PC-3 (cell line): ENCODE results near the gene KCNQ4. TPM values are rescaled to one million over a fixed set of nuclear protein-coding genes. Genes with fewer than 3 reads are reported as not detected.

Source experiments
- ATAC-seq: fragments of 200-7000 bp; cut with Tn5 transposase; 2 replicates; pipeline ENCODE4 v1.9.1; 2020; ENCODE audit warnings: mild to moderate bottlenecking, moderate library complexity
- BruUV-seq: library from RNA; stranded (reverse); fragments of 400-500 nt; replicated peaks from 2 replicates; lab custom pipeline; 2021; lab: Mats Ljungman, UMichigan
- CTCF ChIA-PET: fragments of 300-600 bp; sonication (Branson Sonifier 250); formaldehyde crosslinking; loops from one replicate; lab custom pipeline; 2022; ENCODE audit warnings: antibody characterized with exemption; lab: Charles Lee
- POLR2A ChIA-PET: fragments of 300-600 bp; sonication (Branson Sonifier 250); formaldehyde crosslinking; loops from one replicate; lab custom pipeline; 2022; ENCODE audit warnings: antibody characterized with exemption; ENCODE audit not compliant: unreplicated experiment; lab: Charles Lee
- DNase-seq: peaks from one replicate; pipeline ENCODE4 v3.0.0-alpha.2; 2015
- H2AFZ ChIP-seq: fragments of 300-600 bp; sonication (generic); 2 replicates; pipeline ENCODE4 v1.6.0; 2016; ENCODE audit warnings: antibody characterized with exemption, low read length
- H3F3A ChIP-seq: fragments of 300-600 bp; sonication (generic); one replicate; pipeline ENCODE4 v1.6.0; 2017; ENCODE audit warnings: antibody characterized with exemption, low read length, control low read depth, mild to moderate bottlenecking; ENCODE audit not compliant: unreplicated experiment
- H3K27ac ChIP-seq: fragments of 300-600 bp; sonication (generic); 2 replicates; pipeline ENCODE4 v1.5.1; 2016; ENCODE audit warnings: mild to moderate bottlenecking, low read length
- H3K27me3 ChIP-seq: fragments of 300-600 bp; sonication (generic); 2 replicates; pipeline ENCODE4 v1.6.1; 2016; ENCODE audit warnings: low read length, mixed read lengths
- H3K36me3 ChIP-seq: fragments of 300-600 bp; sonication (generic); 2 replicates; pipeline ENCODE4 v1.6.1; 2016; ENCODE audit warnings: low read depth, mixed run types, low read length, mixed read lengths
- H3K4me1 ChIP-seq: fragments of 300-600 bp; sonication (generic); 2 replicates; pipeline ENCODE4 v1.5.1; 2016; ENCODE audit warnings: low read length; ENCODE audit not compliant: insufficient read depth
- H3K4me2 ChIP-seq: fragments of 300-600 bp; sonication (generic); 2 replicates; pipeline ENCODE4 v1.6.0; 2016; ENCODE audit warnings: low read length
- H3K4me3 ChIP-seq: fragments of 300-600 bp; sonication (generic); 2 replicates; pipeline ENCODE4 v1.5.1; 2016; ENCODE audit warnings: mild to moderate bottlenecking, low read length, mixed read lengths
- H3K79me2 ChIP-seq: fragments of 300-600 bp; sonication (generic); 2 replicates; pipeline ENCODE4 v1.6.1; 2017; ENCODE audit warnings: low read length, mixed read lengths
- H3K9ac ChIP-seq: fragments of 300-600 bp; sonication (generic); 2 replicates; pipeline ENCODE4 v1.6.0; 2016; ENCODE audit warnings: mild to moderate bottlenecking, low read length
- H3K9me2 ChIP-seq: fragments of 300-600 bp; sonication (generic); replicated peaks from 2 replicates; pipeline ENCODE4 v1.6.1; 2016; ENCODE audit warnings: mixed run types, low read length, mixed read lengths
- H3K9me3 ChIP-seq: fragments of 300-600 bp; sonication (generic); 2 replicates; pipeline ENCODE4 v1.6.1; 2016; ENCODE audit warnings: low read length, mixed read lengths
- H4K20me1 ChIP-seq: fragments of 300-600 bp; sonication (generic); 2 replicates; pipeline ENCODE4 v1.6.1; 2016; ENCODE audit warnings: low read length, mixed read lengths
- EZH2 ChIP-seq: fragments of 300-600 bp; sonication (generic); IDR thresholded peaks from one replicate; pipeline ENCODE4 v1.6.1; 2017; ENCODE audit warnings: antibody characterized with exemption, mild to moderate bottlenecking, low read length; ENCODE audit not compliant: unreplicated experiment
- EZH2phosphoT487 ChIP-seq: fragments of 300-600 bp; sonication (generic); IDR thresholded peaks from 2 replicates; pipeline ENCODE4 v1.6.1; 2018; ENCODE audit warnings: mild to moderate bottlenecking, antibody characterized with exemption, low read length, borderline replicate concordance
- intact Hi-C: fragments of 100-400 bp; cut with micrococcal nuclease; formaldehyde crosslinking; loops from 2 replicates; pipeline ENCODE4 v1.9.0; 2023
- total RNA-seq: library from RNA; depleted of rRNA; stranded (reverse); fragments of >200 nt; gene quantifications from 2 replicates; pipeline ENCODE4 v1.2.3, GENCODE V29; 2014
- TF ChIP-seq, protein P1 (sequence below): fragments of 300-600 bp; sonication (generic); conservative IDR thresholded peaks from 2 replicates; pipeline ENCODE4 v1.5.1; 2017; ENCODE audit warnings: antibody characterized with exemption, low read depth, mild to moderate bottlenecking, low read length

Gene KCNQ4
- total RNA-seq, 1 experiment from 2014 or later = 2.5 TPM

DNA sequence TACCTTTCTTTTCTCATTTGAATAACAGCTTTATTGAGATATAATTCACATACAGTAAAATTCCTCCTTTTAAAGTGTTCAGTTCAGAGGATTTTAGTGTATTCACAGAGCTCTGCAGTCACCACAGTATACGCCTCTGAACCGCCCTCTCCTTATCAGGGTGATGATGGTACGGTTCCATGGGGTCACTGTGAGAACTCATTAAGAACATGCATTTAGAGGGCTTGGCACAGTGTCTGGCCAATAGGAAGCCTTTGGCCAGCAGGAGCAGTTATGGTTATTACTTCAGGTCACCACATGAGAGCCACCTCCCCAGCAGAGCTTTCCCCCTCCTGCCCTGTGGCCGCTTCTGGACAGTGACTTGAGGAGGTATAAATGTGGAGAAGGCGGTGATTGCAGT lies 27.3 kb downstream of the KCNQ4 start:
- intact Hi-C loops = no loop called here
- Histone ChIP-seq H3K4me2 (no peak overlapping the region), H2AFZ (no peak overlapping the region), H3K36me3 (no peaks in the 10 kb centered on the region), H3K27me3 (no peaks in the 10 kb centered on the region), H3K4me1 (no peaks in the 10 kb centered on the region), H3F3A (no peaks in the 10 kb centered on the region), H3K27ac (no peak overlapping the region), H3K79me2 (no peaks in the 10 kb centered on the region), H3K9me3 (no peaks in the 10 kb centered on the region), H3K9me2 (no peaks in the 10 kb centered on the region), H3K9ac (no peak overlapping the region), H3K4me3 (no peak overlapping the region), H4K20me1 (no peaks in the 10 kb centered on the region)
- no peak for DNase-seq
- TF ChIP-seq, protein P1, sequence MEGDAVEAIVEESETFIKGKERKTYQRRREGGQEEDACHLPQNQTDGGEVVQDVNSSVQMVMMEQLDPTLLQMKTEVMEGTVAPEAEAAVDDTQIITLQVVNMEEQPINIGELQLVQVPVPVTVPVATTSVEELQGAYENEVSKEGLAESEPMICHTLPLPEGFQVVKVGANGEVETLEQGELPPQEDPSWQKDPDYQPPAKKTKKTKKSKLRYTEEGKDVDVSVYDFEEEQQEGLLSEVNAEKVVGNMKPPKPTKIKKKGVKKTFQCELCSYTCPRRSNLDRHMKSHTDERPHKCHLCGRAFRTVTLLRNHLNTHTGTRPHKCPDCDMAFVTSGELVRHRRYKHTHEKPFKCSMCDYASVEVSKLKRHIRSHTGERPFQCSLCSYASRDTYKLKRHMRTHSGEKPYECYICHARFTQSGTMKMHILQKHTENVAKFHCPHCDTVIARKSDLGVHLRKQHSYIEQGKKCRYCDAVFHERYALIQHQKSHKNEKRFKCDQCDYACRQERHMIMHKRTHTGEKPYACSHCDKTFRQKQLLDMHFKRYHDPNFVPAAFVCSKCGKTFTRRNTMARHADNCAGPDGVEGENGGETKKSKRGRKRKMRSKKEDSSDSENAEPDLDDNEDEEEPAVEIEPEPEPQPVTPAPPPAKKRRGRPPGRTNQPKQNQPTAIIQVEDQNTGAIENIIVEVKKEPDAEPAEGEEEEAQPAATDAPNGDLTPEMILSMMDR = no peak
- TF ChIP-seq EZH2 = no peak
- no peak for TF ChIP-seq EZH2phosphoT487
- ATAC-seq = no peak
- no TSS peak for BruUV-seq
- CTCF ChIA-PET = no interaction called here
- POLR2A ChIA-PET = no interaction called here

DNA sequence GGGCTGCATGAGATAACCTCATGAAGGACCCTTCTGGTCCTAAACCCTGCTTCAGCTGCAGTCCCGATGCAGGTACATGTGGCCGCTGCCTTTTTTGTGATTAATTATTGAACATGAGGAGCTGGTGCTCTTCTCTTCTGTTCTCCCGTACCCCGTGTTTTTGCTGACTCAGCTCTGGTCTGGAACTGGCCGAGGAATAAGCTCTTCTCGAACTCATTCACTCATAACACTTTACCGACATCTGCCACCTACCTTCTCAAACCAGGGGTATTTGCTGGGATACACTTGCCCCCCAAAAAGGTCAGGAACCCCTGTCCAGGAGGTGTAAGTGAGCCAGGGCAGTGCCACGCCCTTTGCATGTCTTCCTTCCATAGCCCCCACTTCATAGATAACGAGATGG lies 31.8 kb downstream of the KCNQ4 start:
- no peak overlapping the region for H3K4me3 ChIP-seq
- H3K79me2 ChIP-seq = no peaks in the 10 kb centered on the region
- ATAC-seq (no peak), DNase-seq (no peak)
- TF ChIP-seq EZH2phosphoT487 = no peak
- no peak for TF ChIP-seq EZH2
- TF ChIP-seq, protein P1 = no peak
- no peaks in the 10 kb centered on the region for H3K27me3 ChIP-seq
- POLR2A ChIA-PET = no interaction called here
- H3K36me3 ChIP-seq = no peaks in the 10 kb centered on the region
- H3K9me3 ChIP-seq = no peaks in the 10 kb centered on the region
- no peaks in the 10 kb centered on the region for H4K20me1 ChIP-seq
- CTCF ChIA-PET = no interaction called here
- H3K4me2 ChIP-seq = no peak overlapping the region
- no peaks in the 10 kb centered on the region for H3K4me1 ChIP-seq
- no peaks in the 10 kb centered on the region for H3F3A ChIP-seq
- no TSS peak for BruUV-seq
- intact Hi-C loops = no loop called here
- no peak overlapping the region for H3K27ac ChIP-seq
- no peaks in the 10 kb centered on the region for H3K9me2 ChIP-seq
- no peak overlapping the region for H2AFZ ChIP-seq
- no peak overlapping the region for H3K9ac ChIP-seq

DNA sequence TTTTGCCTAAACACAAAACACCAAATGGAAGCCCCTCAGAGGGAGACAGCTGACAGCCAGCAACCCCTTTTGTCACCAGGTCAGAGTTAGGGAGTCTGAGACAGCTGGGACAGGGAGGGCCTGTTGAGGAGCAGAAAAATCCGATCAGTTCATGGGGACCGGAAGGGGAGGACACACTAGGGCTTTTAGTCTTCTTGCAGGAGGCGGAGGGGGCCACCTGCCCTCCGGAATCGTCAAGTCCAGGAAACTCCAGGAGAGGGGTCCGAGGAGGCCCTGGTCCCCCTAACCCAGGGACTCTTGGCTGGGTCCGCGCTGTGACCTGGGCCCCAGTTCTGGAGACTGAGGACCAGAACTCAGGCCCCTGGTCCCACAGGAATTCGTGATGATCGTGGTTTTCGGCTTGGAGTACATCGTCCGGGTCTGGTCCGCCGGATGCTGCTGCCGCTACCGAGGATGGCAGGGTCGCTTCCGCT lies 34.2 kb downstream of the KCNQ4 start:
- CTCF ChIA-PET = no interaction called here

More for the DNA sequence above, 34.2 kb downstream of the KCNQ4 start:
- intact Hi-C loops = no loop called here
- Histone ChIP-seq H3K27me3 (no peaks in the 10 kb centered on the region), H4K20me1 (no peaks in the 10 kb centered on the region), H3K36me3 (no peaks in the 10 kb centered on the region), H3K4me2 (no peak overlapping the region), H3K4me1 (no peaks in the 10 kb centered on the region), H3F3A (no peaks in the 10 kb centered on the region), H3K9me3 (no peaks in the 10 kb centered on the region), H3K79me2 (no peaks in the 10 kb centered on the region), H3K4me3 (no peak overlapping the region), H2AFZ (no peak overlapping the region), H3K9me2 (no peaks in the 10 kb centered on the region), H3K9ac (no peak overlapping the region), H3K27ac (no peak overlapping the region)
- POLR2A ChIA-PET = no interaction called here
- TF ChIP-seq EZH2 = no peak
- no peak for TF ChIP-seq EZH2phosphoT487
- TF ChIP-seq, protein P1 = no peak
- DNase-seq = no peak
- BruUV-seq = no TSS peak
- no peak for ATAC-seq
